NCI-H2081 (cell line): ENCODE results near the gene C12orf57.

Source experiments
- DNase-seq, 2 experiments: peaks; one replicate each; lab custom pipeline; 2025; lab: John Stamatoyannopoulos, UW

The C12orf57 gene

DNA sequence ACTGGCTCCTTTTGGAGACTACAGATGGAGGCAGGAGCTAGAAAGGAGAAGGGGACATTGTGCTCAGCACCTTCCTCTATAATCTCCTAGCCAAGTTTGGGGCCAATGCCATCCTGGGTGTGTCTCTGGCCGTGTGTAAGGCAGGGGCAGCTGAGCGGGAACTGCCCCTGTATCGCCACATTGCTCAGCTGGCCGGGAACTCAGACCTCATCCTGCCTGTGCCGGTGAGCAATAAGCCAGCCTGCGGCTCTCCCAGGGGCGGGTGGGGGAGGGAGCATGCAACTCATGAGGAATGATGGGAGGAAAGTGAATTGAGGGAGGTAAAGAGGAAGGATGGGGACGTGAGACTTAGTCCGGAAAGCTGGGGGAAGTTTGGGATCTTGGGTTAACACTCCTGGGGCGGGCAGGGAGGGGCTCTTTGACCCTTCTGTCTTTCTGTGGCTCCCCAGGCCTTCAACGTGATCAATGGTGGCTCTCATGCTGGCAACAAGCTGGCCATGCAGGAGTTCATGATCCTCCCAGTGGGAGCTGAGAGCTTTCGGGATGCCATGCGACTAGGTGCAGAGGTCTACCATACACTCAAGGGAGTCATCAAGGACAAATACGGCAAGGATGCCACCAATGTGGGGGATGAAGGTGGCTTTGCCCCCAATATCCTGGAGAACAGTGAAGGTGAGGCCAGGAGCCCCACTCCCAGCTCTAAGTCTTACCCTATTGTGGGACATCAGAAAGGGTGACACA is 26.2 kb upstream of the C12orf57 start:
- no peak for DNase-seq

DNA sequence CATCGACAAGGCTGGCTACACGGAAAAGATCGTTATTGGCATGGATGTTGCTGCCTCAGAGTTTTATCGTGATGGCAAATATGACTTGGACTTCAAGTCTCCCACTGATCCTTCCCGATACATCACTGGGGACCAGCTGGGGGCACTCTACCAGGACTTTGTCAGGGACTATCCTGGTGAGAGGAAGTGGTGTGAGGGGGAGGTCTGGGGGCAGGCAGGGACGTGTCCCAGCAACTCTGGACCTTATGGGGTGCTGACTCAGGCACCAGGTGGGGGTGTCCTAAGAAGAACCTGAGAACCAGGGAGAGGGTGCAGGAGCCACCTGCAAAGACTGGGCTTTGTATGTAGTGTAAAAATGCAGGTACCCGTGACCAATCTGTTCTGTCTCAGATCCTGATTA is 24.2 kb upstream of the C12orf57 start:
- no peak for DNase-seq

DNA sequence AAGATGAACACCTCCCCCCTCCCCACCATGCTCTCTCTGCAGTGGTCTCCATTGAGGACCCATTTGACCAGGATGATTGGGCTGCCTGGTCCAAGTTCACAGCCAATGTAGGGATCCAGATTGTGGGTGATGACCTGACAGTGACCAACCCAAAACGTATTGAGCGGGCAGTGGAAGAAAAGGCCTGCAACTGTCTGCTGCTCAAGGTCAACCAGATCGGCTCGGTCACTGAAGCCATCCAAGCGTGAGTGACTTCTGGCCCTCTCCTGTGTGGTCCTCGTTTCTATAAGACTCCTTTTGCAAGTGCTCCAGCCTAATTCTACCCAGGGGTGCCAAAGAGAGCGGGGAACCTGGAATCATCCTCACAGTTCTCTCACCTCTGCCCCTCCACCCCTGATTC is 22.3 kb upstream of the C12orf57 start:
- DNase-seq = no peak

DNA sequence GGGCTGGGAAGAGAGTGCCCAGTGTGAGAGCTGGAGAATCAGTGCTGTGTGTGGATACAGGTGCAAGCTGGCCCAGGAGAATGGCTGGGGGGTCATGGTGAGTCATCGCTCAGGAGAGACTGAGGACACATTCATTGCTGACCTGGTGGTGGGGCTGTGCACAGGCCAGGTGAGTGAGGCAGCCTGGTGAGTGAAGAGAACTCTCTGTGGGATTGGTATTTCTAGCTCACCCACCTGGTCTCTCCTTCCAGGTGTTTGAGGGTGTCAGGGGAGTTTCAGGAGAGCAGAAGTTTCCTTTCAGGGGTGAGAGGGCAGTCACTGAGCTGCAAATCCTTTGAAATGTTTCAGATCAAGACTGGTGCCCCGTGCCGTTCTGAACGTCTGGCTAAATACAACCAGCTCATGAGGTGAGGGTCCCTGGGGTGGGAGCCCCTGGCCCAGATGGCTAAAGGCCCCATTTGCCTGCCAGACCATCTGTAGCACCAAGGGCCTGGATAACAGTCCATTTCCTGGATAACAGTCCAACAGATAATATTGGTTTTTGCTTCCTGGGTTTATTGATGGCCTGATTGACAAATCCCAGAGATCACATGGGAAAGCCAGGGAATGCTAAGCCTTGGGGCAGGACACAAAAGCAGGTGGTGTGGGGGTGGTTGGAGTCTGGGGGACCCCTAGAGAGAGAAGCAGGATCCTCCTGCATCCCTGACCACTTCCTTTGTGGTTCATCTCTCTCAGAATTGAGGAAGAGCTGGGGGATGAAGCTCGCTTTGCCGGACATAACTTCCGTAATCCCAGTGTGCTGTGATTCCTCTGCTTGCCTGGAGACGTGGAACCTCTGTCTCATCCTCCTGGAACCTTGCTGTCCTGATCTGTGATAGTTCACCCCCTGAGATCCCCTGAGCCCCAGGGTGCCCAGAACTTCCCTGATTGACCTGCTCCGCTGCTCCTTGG is 21.6 kb upstream of the C12orf57 start:
- DNase-seq = no peak

DNA sequence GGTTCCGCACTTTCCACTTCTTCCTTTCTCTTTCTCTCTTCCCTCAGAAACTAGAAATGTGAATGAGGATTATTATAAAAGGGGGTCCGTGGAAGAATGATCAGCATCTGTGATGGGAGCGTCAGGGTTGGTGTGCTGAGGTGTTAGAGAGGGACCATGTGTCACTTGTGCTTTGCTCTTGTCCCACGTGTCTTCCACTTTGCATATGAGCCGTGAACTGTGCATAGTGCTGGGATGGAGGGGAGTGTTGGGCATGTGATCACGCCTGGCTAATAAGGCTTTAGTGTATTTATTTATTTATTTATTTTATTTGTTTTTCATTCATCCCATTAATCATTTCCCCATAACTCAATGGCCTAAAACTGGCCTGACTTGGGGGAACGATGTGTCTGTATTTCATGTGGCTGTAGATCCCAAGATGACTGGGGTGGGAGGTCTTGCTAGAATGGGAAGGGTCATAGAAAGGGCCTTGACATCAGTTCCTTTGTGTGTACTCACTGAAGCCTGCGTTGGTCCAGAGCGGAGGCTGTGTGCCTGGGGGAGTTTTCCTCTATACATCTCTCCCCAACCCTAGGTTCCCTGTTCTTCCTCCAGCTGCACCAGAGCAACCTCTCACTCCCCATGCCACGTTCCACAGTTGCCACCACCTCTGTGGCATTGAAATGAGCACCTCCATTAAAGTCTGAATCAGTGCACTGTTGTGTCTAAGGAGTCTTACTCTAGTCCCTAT is 20.7 kb upstream of the C12orf57 start:
- no peak for DNase-seq

DNA sequence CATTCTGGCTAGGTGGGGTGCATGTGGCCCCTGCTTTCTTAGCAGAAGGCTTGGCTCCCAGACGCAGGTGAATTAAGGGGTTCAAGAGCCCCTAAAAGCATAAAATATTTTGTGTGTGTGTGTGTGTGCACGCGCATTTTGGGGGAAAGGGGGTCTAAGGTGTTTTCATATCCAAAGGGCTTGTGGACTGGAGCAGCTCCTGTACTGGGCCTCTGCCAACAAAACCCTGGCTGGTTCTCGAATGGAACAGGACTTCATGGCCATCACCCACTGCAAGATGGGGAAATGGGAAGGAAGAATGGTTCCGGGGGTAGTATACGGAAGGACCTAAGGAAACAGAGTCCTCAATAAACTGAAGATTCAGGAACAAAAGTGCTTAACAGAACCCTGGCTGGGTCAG is 20.0 kb upstream of the C12orf57 start:
- no peak for DNase-seq

DNA sequence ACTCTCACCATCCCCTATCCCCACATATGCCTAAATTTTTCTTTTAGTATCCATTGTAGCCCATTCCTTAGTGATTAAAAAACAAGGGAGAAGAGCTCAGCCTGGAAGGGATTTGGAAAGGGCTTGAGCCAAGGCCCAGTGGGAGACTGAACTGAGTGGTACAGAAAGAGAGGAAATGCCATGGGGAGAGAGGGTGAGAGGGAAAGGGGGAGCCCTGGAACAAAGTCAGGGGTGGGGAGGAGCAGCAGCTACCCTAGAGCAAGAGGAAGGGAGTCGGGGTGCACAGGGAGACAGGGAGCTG is 18.6 kb upstream of the C12orf57 start:
- peak; percentile 18 to 53 for DNase-seq

DNA sequence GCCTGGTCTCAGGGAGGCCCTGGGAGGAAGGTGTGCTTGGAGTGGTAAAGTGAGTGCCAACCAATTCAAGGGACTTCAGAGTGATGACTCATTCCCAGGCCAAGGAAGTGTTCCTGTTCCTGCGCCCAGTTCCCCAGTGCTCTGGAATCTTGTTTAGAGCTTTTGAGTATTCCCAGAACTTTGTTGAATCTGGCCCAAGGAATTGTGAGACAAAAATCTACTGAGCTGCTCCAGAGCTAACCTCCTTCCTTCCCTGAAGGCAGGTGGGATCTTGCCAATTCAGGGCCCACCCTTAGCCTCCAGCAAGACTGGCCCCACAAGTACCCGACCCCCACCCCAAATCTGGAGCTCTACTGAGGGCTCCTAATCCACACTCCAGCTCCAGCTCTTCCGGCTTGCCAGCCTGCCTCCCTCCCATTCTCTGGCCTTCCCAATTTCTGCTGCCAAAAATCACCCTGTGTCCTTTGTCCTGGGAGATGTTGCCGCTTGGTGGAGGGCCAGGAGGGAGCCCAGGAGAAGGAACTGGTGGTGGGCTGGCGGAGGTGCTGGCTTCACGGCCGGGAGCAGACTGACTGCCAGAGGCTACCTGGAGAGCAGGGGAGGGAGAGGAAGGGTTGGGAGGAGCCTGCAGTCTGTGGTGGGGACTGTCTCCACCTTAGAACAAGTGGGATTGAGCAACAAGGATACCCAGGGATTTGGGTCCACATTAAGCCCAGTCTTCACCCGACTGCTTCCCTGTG is 18.1 kb upstream of the C12orf57 start:
- DNase-seq = peak; percentile 45 to 53

DNA sequence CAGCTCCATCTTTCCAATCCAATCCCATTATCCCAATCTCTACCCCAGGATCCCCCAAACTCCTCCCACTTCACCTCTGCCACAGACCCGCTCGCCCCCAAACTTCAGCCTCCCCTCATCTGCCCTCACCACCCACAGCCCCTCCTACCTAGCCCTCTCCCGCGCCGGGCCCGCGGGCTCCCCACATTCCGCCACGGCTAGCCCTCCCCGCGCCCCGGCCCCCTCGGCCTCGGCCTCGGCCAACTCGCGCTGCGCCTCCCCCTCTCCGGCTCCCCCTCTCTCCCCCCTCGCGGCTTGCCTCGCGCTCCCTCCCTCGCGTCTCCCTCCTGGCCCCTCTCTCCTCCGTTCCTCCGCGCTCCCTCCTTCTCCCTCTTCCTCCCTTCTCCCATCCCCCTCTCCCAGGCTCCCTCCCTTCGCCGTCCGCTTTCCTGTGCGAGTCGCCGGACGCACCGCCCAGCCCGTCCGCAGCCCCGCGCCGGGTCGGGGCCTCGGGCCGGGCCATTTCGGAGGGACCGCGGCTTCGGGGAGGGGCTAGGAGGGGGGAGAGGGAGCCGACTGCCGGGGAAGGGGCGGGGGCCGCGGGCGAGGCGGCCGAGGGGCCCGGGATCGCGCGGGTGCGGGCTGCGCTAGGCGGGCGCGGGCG is 16.3 kb upstream of the C12orf57 start, which contains the start of gene ATN1:
Gene ATN1 (plus strand): TSS at position 581 of the 643 bp plus-strand sequence. CDS start 6,043 bp downstream, outside the sequence.
- DNase-seq = peak; percentile 51 to 70

DNA sequence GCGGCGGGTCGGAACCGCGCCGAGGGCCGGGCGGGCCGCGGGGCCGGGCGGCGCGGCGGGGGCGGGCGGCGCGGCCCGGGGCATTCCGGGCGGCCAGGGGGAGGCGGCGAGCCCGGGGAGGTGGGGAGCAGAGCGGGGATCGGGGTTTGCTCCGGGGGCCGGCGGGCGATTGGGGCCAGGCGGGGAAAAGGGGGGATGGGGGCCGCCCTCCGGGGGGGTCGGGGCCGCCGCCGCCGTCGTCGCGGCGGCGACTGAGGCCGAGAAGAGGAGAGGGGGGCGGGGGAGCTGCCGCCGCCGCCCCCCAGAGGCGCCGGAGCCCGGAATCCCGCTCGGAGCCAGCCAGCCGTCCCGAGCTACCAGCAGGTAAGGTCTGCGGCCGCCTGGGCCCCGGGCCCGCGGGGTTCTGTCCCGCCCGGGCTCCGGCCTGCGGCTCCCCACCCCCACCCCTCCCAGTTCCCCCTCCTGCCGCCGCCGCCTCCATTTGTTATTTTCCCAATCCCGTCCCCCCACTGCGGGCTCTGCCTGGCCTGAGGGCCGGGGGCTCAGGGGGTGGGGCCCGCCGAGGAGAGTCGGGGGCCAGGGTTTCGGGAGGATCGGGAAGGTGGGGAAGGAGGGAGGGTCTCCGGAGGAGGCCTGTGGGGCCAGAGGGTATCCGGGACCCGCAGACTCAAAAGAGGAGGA is 15.7 kb upstream of the C12orf57 start:
- DNase-seq = no peak

DNA sequence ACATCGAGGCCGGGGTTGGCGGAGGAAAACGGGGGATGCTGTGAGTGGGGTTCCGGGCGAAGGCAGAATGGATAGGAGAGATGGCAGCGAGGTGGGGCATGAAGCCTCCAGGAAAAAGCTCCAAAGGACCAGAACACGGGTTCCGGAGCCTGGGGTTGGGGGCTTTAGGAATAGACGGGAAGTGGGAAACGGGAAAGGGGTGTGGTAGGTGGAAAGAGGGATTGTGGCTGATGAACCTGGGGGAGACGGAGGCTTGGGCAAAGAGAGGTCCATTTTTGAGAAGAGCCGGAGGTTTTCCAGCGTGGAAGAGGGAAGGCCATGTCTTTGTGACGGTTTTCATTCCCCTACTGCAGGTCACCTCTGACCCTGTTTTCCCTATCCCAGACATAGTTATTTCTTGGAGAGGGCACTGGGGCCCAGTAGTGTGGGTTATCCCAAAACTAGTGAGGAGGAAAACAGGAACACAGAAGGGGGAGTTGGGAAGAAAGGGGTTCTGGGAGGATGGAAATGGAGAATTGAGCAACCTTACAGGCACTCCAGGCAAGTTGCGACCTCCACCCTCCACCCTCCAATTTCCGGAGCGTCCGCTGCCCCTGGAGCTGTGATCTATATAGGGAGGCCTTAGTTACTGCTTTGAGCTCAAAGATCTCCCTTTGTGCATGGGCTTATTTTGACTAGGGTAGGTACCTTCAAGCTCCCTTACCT is 15.0 kb upstream of the C12orf57 start:
- peak in 1 of 2 experiments; percentile 6 for DNase-seq

DNA sequence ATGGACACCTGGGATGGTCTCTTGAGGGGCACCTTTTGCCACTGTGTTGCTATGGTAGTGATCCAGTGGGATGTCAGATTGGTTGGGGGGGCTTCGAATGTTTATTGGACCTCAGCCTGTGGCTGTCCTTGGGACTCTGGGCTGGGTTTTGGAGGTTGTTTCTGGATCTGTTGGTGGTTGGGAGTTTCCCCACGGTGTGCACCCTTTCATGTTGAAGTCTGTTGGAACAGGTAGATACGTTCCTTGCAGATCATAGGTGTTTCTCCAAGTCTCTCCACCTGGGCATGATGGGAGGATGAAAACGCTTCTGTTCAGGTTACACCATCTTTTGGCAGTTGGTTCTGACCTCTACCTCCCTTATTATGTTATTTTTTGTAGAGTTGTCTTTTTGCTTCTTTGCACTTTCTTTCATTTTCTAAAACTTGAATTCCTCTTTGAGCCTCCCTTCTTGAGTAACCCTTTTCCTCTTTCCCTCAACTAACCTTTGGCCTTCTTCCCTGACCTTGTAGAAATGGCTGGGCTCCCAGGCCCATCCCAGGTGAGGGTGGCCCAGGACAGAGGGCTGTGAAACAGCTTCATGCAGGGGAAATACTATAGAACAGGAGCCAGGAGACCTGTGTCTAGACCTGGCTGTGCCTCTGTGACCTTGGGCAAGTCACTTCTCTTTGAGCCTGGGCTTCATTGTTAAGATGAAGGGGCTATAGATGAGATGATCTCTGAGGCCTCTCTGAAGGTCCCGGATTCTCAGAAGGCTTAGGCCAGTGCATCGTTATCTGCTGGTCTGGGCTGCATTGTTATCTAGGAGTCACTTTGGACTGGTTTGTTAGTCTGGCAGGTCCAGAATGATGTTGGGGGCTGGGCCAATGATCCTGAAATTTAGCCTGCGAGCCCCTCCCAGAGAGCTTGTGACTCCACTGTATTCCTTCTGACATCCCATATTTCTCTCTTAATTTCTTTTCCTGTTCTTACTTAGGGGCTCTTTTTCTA is 14.1 kb upstream of the C12orf57 start:
- no peak for DNase-seq

DNA sequence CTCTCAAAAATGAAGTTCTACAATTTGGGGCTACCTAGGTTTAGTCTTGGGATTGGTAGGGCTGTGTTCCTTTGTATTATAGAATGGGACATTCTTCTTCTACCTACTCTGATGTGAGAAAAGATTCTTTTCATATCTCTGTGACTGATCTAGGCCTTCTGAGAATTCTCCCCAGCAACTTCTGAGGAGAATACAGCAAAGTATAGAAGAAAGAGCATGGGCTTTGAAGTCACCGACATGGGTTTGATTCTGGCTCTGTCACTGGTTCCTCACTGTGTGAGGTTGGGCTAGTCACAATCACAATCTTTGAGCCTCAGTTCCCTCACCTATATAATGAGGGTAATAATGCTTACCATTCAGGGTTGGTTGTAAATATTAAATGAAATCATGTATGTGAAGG is 11.1 kb upstream of the C12orf57 start:
- no peak for DNase-seq

DNA sequence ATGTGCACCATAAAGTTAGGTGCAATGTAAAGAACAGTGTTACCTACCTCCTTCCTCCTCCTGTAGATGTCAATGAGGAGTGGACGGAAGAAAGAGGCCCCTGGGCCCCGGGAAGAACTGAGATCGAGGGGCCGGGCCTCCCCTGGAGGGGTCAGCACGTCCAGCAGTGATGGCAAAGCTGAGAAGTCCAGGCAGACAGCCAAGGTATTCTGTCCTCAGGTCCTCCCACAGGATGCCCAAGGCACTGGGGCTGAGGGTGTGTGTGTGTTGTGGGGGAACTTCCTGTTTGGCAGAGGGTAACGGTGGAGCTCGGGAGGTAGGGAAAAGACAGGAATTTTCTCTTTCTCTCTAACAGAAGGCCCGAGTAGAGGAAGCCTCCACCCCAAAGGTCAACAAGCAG is 9.7 kb upstream of the C12orf57 start:
- no peak for DNase-seq

DNA sequence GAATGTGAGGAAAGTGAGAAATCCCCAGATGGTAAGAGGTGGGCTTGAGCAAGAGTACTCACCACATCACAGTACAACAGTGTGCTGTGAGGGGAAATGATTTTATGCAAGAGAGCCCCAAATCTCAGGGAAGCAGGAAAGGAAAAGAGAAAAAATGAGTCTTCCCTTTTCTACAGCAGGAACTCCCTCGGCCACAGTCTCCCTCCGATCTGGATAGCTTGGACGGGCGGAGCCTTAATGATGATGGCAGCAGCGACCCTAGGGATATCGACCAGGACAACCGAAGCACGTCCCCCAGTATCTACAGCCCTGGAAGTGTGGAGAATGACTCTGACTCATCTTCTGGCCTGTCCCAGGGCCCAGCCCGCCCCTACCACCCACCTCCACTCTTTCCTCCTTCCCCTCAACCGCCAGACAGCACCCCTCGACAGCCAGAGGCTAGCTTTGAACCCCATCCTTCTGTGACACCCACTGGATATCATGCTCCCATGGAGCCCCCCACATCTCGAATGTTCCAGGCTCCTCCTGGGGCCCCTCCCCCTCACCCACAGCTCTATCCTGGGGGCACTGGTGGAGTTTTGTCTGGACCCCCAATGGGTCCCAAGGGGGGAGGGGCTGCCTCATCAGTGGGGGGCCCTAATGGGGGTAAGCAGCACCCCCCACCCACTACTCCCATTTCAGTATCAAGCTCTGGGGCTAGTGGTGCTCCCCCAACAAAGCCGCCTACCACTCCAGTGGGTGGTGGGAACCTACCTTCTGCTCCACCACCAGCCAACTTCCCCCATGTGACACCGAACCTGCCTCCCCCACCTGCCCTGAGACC is 8.2 kb upstream of the C12orf57 start:
- no peak for DNase-seq

DNA sequence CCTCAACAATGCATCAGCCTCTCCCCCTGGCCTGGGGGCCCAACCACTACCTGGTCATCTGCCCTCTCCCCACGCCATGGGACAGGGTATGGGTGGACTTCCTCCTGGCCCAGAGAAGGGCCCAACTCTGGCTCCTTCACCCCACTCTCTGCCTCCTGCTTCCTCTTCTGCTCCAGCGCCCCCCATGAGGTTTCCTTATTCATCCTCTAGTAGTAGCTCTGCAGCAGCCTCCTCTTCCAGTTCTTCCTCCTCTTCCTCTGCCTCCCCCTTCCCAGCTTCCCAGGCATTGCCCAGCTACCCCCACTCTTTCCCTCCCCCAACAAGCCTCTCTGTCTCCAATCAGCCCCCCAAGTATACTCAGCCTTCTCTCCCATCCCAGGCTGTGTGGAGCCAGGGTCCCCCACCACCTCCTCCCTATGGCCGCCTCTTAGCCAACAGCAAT is 7.6 kb upstream of the C12orf57 start:
- DNase-seq = no peak

DNA sequence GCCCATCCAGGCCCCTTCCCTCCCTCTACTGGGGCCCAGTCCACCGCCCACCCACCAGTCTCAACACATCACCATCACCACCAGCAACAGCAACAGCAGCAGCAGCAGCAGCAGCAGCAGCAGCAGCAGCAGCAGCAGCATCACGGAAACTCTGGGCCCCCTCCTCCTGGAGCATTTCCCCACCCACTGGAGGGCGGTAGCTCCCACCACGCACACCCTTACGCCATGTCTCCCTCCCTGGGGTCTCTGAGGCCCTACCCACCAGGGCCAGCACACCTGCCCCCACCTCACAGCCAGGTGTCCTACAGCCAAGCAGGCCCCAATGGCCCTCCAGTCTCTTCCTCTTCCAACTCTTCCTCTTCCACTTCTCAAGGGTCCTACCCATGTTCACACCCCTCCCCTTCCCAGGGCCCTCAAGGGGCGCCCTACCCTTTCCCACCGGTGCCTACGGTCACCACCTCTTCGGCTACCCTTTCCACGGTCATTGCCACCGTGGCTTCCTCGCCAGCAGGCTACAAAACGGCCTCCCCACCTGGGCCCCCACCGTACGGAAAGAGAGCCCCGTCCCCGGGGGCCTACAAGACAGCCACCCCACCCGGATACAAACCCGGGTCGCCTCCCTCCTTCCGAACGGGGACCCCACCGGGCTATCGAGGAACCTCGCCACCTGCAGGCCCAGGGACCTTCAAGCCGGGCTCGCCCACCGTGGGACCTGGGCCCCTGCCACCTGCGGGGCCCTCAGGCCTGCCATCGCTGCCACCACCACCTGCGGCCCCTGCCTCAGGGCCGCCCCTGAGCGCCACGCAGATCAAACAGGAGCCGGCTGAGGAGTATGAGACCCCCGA is 7.0 kb upstream of the C12orf57 start:
- peak; percentile 10 to 54 for DNase-seq
